K562 (cell line): ENCODE data around the gene INPP5E. TPM values are rescaled to one million over a fixed set of nuclear protein-coding genes. Genes with fewer than 3 reads are reported as not detected.
A peak's percentile ranks its signal among the peaks of the same experiment; 100 is the strongest.

Experiments used
- CEBPG ChIP-seq, 3 experiments: fragments of 200-800 bp in 1 of 3; sonication (Bioruptor generic) in 1 of 3; sonication (generic) in 1 of 3; formaldehyde crosslinking in 1 of 3; IDR thresholded peaks in 2 of 3; conservative IDR thresholded peaks in 1 of 3; 2 replicates each; pipeline versions ENCODE4 v1.6.1 to v1.8.0; 2016 to 2022; ENCODE audit warnings: missing compliant biosample characterization in 2 of 3, missing genetic modification characterization in 2 of 3, mild to moderate bottlenecking in 1 of 3, missing genetic modification reagents in 1 of 3
- CREBBP ChIP-seq: IDR thresholded peaks from one replicate; pipeline ENCODE4 v1.6.1; 2012; ENCODE audit warnings: low read depth, mild to moderate bottlenecking, control low read depth, inconsistent platforms, low read length
- HDAC1 ChIP-seq, 2 experiments: fragments of 450-650 bp; IDR thresholded peaks; 2 replicates each; pipeline ENCODE4 v1.6.1; 2016 to 2017; ENCODE audit warnings: inconsistent platforms in 1 of 2, mild to moderate bottlenecking in 1 of 2, moderate library complexity in 1 of 2
- MEF2D ChIP-seq: conservative IDR thresholded peaks from 2 replicates; pipeline ENCODE4 v1.6.1; 2016; ENCODE audit warnings: low read depth, missing genetic modification characterization, missing compliant biosample characterization
- SMARCC2 ChIP-seq: fragments of 450-650 bp; IDR thresholded peaks from 2 replicates; pipeline ENCODE4 v1.6.1; 2017; ENCODE audit warnings: antibody characterized with exemption, moderate library complexity, mild to moderate bottlenecking, low read depth
- polyA plus RNA-seq, 8 experiments: library from polyadenylated mRNA; depleted of rRNA in 4 of 8; stranded (reverse) in 5 of 8; unstranded in 3 of 8; fragments of >200 nt; fragmentation: Nextera tagmentation in 2 of 8; fragmentation: Illumina TruSeq in 1 of 8; extraction: Ambion mirVana in 2 of 8; extraction: Trizol in 1 of 8; gene quantifications; 2 replicates each; pipeline versions ENCODE4 v1.2.1 to v1.2.3, GENCODE V29; 2011 to 2014; ENCODE audit warnings: inconsistent platforms in 1 of 8, missing spikeins in 1 of 8
- total RNA-seq, 7 experiments: library from RNA; depleted of rRNA in 6 of 7; stranded (reverse); fragments of >200 nt in 6 of 7; fragmentation: Illumina TruSeq in 2 of 7; extraction: Trizol in 2 of 7; gene quantifications; 2 replicates each; pipeline versions ENCODE4 v1.2.1 to v1.2.3, GENCODE V29; 2011 to 2021; ENCODE audit warnings: low replicate concordance in 1 of 7
- TF ChIP-seq, protein P1 (sequence below), 2 experiments: fragments of 200-800 bp in 1 of 2; sonication (Bioruptor generic) in 1 of 2; sonication (generic) in 1 of 2; formaldehyde crosslinking in 1 of 2; IDR thresholded peaks in 1 of 2; conservative IDR thresholded peaks in 1 of 2; 2 replicates each; pipeline versions ENCODE4 v1.5.0 to v1.6.1; 2016 to 2020; ENCODE audit warnings: missing compliant biosample characterization in 1 of 2, missing genetic modification characterization in 1 of 2, missing genetic modification reagents in 1 of 2
- TF ChIP-seq, protein P2 (sequence below), 2 experiments: fragments of 450-650 bp in 1 of 2; IDR thresholded peaks; 2 replicates each; pipeline ENCODE4 v1.6.1; 2011 to 2017; ENCODE audit warnings: low read depth in 2 of 2, antibody characterized with exemption in 1 of 2, borderline replicate concordance in 1 of 2, low read length in 1 of 2, mild to moderate bottlenecking in 1 of 2, mixed read lengths in 1 of 2; ENCODE audit not compliant: control insufficient read depth in 1 of 2
- TF ChIP-seq, protein P3 (sequence below): sonication (generic); formaldehyde crosslinking; IDR thresholded peaks from 2 replicates; pipeline ENCODE4 v1.8.0; 2022; ENCODE audit warnings: mild to moderate bottlenecking, missing genetic modification reagents
- TF ChIP-seq, protein P4 (sequence below): conservative IDR thresholded peaks from 2 replicates; pipeline ENCODE4 v1.6.1; 2011; ENCODE audit warnings: low read depth, mild to moderate bottlenecking, low read length; ENCODE audit not compliant: control insufficient read depth
- TF ChIP-seq, protein P5 (sequence below), 2 experiments: fragments of 150-350 bp in 1 of 2; IDR thresholded peaks; 2 replicates each; pipeline ENCODE4 v1.6.1; 2012 to 2016; ENCODE audit warnings: low read depth in 2 of 2, low read length in 2 of 2, mild to moderate bottlenecking in 1 of 2, moderate library complexity in 1 of 2
- TF ChIP-seq, protein P6 (sequence below): fragments of 450-650 bp; formaldehyde crosslinking; IDR thresholded peaks from 2 replicates; pipeline ENCODE4 v1.4.0; 2020; ENCODE audit warnings: mild to moderate bottlenecking, moderate library complexity

Gene INPP5E
- total and polyA plus RNA-seq, 9 of the 15 experiments (the other 6 are each of a cell fraction or from before 2014, with no cell fraction given): 0.38 to 17.4 (median 4.9) TPM

DNA sequence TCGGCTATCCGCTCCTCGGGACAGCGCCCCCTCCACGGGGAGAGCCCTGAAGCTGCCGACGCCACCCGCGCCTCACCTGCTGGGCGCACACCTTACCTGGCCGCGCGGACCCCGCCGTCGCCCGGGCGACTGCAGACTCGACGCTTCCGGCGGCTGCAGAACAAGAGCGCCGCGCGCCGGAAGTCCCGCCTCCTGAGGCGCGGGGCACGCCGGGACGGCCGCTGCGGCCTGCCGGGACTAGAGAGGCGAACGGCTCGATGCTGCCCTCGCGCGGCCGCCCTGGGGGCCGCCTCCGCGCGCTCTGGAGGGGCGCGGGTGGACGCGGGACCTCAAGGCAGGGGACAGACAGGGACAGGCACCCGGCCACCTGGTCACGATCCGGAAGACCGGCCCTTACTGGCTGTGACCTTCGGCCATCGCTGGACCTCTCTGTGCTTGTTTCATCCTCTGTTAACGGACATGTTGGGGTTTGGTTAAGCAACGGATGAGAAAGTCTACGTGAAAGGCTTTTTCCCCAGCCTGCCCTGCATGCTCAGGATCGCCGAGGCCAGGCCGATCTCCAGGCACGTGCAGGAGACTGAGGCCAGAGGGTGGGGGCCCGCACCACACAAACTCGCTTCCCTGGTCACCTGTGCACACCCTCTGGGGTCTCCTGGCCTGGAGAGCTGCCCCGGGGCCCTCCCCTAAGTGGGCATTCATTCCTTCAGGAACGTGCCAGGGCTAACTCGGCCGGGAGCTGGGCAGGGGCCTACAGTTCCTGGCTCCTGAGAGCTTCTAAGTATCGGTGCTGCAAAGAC is 39.4 kb downstream of the INPP5E start, which contains the start of gene SNAPC4 (continued):
- TF ChIP-seq HDAC1 (IDR thresholded peaks at IDR 0.05) (peak in 1 of 2 experiments; percentile 77; a peak in 2 of 4 replicates), CEBPG (CRISPR knock-in tag; IDR thresholded peaks at IDR 0.05) (no peak), CEBPG (tag; conservative IDR thresholded peaks at IDR 0.05 in 1 of 2, IDR thresholded peaks at IDR 0.05 in 1 of 2) (no peak), MEF2D (tag) (no peak), CREBBP (no peak), SMARCC2 (no peak)
- TF ChIP-seq, protein P1, sequence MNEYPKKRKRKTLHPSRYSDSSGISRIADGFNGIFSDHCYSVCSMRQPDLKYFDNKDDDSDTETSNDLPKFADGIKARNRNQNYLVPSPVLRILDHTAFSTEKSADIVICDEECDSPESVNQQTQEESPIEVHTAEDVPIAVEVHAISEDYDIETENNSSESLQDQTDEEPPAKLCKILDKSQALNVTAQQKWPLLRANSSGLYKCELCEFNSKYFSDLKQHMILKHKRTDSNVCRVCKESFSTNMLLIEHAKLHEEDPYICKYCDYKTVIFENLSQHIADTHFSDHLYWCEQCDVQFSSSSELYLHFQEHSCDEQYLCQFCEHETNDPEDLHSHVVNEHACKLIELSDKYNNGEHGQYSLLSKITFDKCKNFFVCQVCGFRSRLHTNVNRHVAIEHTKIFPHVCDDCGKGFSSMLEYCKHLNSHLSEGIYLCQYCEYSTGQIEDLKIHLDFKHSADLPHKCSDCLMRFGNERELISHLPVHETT (CRISPR knock-in tag; conservative IDR thresholded peaks at IDR 0.05 in 1 of 2, IDR thresholded peaks at IDR 0.05 in 1 of 2): peak in 1 of 2 experiments; percentile 66; a peak in 2 of 4 replicates
- TF ChIP-seq, protein P2, sequence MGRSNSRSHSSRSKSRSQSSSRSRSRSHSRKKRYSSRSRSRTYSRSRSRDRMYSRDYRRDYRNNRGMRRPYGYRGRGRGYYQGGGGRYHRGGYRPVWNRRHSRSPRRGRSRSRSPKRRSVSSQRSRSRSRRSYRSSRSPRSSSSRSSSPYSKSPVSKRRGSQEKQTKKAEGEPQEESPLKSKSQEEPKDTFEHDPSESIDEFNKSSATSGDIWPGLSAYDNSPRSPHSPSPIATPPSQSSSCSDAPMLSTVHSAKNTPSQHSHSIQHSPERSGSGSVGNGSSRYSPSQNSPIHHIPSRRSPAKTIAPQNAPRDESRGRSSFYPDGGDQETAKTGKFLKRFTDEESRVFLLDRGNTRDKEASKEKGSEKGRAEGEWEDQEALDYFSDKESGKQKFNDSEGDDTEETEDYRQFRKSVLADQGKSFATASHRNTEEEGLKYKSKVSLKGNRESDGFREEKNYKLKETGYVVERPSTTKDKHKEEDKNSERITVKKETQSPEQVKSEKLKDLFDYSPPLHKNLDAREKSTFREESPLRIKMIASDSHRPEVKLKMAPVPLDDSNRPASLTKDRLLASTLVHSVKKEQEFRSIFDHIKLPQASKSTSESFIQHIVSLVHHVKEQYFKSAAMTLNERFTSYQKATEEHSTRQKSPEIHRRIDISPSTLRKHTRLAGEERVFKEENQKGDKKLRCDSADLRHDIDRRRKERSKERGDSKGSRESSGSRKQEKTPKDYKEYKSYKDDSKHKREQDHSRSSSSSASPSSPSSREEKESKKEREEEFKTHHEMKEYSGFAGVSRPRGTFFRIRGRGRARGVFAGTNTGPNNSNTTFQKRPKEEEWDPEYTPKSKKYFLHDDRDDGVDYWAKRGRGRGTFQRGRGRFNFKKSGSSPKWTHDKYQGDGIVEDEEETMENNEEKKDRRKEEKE (IDR thresholded peaks at IDR 0.05; ENCODE audit: borderline replicate concordance in 1 of 2, control insufficient read depth in 1 of 2, low read depth in 2 of 2, low read length in 1 of 2): no peak; a peak in 1 of 4 replicates
- TF ChIP-seq, protein P3, sequence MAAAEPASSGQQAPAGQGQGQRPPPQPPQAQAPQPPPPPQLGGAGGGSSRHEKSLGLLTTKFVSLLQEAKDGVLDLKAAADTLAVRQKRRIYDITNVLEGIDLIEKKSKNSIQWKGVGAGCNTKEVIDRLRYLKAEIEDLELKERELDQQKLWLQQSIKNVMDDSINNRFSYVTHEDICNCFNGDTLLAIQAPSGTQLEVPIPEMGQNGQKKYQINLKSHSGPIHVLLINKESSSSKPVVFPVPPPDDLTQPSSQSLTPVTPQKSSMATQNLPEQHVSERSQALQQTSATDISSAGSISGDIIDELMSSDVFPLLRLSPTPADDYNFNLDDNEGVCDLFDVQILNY: no peak
- TF ChIP-seq, protein P4, sequence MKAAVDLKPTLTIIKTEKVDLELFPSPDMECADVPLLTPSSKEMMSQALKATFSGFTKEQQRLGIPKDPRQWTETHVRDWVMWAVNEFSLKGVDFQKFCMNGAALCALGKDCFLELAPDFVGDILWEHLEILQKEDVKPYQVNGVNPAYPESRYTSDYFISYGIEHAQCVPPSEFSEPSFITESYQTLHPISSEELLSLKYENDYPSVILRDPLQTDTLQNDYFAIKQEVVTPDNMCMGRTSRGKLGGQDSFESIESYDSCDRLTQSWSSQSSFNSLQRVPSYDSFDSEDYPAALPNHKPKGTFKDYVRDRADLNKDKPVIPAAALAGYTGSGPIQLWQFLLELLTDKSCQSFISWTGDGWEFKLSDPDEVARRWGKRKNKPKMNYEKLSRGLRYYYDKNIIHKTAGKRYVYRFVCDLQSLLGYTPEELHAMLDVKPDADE: peak; percentile 42; the same call in 1 of the 2 replicates
- TF ChIP-seq, protein P5, sequence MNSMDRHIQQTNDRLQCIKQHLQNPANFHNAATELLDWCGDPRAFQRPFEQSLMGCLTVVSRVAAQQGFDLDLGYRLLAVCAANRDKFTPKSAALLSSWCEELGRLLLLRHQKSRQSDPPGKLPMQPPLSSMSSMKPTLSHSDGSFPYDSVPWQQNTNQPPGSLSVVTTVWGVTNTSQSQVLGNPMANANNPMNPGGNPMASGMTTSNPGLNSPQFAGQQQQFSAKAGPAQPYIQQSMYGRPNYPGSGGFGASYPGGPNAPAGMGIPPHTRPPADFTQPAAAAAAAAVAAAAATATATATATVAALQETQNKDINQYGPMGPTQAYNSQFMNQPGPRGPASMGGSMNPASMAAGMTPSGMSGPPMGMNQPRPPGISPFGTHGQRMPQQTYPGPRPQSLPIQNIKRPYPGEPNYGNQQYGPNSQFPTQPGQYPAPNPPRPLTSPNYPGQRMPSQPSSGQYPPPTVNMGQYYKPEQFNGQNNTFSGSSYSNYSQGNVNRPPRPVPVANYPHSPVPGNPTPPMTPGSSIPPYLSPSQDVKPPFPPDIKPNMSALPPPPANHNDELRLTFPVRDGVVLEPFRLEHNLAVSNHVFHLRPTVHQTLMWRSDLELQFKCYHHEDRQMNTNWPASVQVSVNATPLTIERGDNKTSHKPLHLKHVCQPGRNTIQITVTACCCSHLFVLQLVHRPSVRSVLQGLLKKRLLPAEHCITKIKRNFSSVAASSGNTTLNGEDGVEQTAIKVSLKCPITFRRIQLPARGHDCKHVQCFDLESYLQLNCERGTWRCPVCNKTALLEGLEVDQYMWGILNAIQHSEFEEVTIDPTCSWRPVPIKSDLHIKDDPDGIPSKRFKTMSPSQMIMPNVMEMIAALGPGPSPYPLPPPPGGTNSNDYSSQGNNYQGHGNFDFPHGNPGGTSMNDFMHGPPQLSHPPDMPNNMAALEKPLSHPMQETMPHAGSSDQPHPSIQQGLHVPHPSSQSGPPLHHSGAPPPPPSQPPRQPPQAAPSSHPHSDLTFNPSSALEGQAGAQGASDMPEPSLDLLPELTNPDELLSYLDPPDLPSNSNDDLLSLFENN (IDR thresholded peaks at IDR 0.05; ENCODE audit: low read depth in 2 of 2, low read length in 2 of 2): 0 out of 4 replicates have a peak, but pooled peaks of 1 of the 2 experiments have one; percentile 35
- TF ChIP-seq, protein P6, sequence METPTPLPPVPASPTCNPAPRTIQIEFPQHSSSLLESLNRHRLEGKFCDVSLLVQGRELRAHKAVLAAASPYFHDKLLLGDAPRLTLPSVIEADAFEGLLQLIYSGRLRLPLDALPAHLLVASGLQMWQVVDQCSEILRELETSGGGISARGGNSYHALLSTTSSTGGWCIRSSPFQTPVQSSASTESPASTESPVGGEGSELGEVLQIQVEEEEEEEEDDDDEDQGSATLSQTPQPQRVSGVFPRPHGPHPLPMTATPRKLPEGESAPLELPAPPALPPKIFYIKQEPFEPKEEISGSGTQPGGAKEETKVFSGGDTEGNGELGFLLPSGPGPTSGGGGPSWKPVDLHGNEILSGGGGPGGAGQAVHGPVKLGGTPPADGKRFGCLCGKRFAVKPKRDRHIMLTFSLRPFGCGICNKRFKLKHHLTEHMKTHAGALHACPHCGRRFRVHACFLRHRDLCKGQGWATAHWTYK: 0 out of 2 replicates have a peak, but pooled peaks have one; percentile 59
